T47D (cell line): ENCODE measurements around the gene SLC38A3.

Experiments
- DNase-seq, 2 experiments: peaks; one replicate each; pipeline versions ENCODE4 v3.0.0 to v3.0.0-alpha.2; 2011 to 2012; ENCODE audit warnings: low read depth in 1 of 2, low spot score in 1 of 2
- JUND ChIP-seq: IDR thresholded peaks from 2 replicates; pipeline ENCODE4 v1.6.1; 2012; ENCODE audit warnings: low read depth
- in situ Hi-C: cut with HindIII; loops from 2 replicates; pipeline ENCODE4 v1.10.0; 2016; ENCODE audit warnings: low sequenced_read_pairs, low pct_unique_long_range_greater_than_20kb

Gene SLC38A3

DNA sequence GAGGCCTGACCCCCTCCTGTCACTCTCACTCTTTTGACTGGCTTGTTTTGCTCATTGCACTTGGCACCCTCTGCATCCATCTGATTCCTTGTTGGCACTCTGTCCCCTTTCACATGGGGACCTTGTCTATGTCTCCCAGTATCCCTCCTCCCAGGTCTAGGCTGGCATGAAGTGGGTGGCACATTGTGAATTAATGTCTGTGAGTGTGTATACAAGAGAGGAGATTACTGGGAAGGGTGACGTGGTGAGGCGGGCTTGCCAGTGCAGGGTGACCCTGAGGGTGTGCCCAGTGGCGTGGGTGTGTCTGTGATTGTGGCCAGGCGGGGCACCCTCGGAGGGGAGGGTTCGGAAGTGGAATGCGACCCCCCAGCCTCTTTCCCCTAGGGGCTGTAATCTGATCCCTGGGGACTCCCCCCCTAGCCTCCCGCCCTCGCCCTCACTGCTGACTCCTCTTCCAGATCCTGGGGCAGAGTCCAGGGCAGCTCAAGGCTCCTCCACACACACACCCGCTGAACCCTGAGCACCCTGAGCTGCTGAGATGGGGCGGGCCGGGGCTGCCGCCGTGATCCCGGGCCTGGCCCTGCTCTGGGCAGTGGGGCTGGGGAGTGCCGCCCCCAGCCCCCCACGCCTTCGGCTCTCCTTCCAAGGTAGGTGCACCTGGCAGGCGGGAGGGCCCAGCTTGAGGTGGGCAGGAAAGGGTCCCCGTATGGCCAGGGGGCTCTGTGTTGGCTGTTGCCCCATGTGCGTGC, 63.8 kb downstream of the SLC38A3 start, which contains the start of gene SEMA3B:
Gene SEMA3B (plus strand): TSS at position 445 of the 749 bp plus-strand sequence. CDS start 94 bp downstream, at position 539.
- TF ChIP-seq JUND: no peak
- in situ Hi-C loops: no loop called here
- peak in 1 of 2 experiments; percentile 48 for DNase-seq

DNA sequence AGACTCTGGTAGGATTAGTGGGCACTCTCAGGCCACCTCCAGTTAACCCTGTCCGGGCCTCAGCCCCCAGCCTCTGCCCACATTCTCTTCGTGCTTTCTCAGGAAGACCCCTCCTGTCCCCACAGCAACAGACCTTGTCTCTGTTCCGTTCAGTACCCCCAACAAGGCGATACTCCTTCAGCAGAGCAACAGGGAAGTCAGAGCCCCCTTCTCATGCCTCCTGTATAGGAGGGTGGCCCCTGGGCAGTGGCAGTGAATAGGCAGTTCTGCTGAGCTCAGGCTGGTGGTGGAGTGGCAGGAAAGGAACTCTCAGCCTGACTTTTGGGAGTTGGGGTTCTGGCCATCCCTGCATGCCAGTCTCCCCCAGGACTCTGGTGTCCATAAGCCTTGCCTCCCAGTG, 64.4 kb downstream of the SLC38A3 start:
- TF ChIP-seq JUND: no peak
- in situ Hi-C loops: no loop called here
- DNase-seq: no peak

GRCh38 chr3:50269977-50270413, 64.9 kb downstream of the SLC38A3 start:
- in situ Hi-C loops: no loop called here
- no peak for TF ChIP-seq JUND
- no peak for DNase-seq

DNA sequence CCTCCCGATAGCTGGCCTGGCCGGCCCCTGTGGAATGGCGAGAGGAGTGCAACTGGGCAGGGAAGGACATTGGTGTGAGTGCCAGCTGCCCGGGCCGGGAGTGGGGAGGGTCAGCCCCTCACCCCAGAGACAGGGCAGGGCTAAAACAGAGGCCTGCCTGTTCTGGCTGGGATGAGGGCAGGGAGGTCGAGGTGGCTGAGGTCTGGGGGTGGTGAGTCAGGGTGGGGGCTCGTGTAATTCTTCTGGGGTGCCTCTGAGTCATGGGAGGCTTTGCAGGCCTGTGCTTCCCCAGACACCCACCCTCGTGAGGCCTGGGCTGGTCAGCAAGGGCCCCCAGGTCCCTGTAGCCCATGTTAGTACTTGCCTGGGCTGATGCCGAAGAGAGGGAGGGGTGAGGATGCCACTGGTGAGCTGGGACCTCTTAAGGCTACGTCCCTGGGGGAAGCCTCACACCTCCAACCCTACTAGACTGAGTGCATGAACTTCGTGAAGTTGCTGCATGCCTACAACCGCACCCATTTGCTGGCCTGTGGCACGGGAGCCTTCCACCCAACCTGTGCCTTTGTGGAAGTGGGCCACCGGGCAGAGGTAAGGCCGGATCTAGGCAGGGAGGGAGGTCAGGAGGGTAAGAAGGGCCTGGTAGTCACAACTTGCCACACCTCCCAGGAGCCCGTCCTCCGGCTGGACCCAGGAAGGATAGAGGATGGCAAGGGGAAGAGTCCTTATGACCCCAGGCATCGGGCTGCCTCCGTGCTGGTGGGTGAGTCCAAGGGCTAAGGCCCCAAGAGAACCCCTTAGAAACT, 65.6 kb downstream of the SLC38A3 start:
- in situ Hi-C loops: no loop called here
- no peak for TF ChIP-seq JUND

More for the DNA sequence above, 65.6 kb downstream of the SLC38A3 start:
- DNase-seq: no peak
